ENCODE data around the gene DNAJB9.

- TF ChIP-seq, protein P1, sequence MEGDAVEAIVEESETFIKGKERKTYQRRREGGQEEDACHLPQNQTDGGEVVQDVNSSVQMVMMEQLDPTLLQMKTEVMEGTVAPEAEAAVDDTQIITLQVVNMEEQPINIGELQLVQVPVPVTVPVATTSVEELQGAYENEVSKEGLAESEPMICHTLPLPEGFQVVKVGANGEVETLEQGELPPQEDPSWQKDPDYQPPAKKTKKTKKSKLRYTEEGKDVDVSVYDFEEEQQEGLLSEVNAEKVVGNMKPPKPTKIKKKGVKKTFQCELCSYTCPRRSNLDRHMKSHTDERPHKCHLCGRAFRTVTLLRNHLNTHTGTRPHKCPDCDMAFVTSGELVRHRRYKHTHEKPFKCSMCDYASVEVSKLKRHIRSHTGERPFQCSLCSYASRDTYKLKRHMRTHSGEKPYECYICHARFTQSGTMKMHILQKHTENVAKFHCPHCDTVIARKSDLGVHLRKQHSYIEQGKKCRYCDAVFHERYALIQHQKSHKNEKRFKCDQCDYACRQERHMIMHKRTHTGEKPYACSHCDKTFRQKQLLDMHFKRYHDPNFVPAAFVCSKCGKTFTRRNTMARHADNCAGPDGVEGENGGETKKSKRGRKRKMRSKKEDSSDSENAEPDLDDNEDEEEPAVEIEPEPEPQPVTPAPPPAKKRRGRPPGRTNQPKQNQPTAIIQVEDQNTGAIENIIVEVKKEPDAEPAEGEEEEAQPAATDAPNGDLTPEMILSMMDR (IDR thresholded peaks at IDR 0.05; ENCODE audit: borderline replicate concordance, extremely low read depth, low read length, poor library complexity, severe bottlenecking) = no peak
- TF ChIP-seq EZH2 (IDR thresholded peaks at IDR 0.05; ENCODE audit: borderline replicate concordance, low read depth, low read length, severe bottlenecking) = no peak
Measured at GRCh38 chr7:108576116-108576515, 6.4 kb downstream of the DNAJB9 start.
